CMK (cell line): ENCODE data around the gene ACAA2.
"Not testable (repeated sequence)": the region's sequence is repeated elsewhere in the genome, so short reads cannot be mapped to it uniquely, and the experiment has no call there.

Source experiments
- DNase-seq: peaks from one replicate; pipeline ENCODE4 v3.0.0-alpha.2; 2010; ENCODE audit warnings: low read depth

Gene ACAA2

GRCh38 chr18:49844903-49845302, 31.6 kb upstream of the ACAA2 start:
- DNase-seq = no peak

- DNase-seq = no peak
Measured at GRCh38 chr18:49843778-49844625, 30.7 kb upstream of the ACAA2 start.

GRCh38 chr18:49843131-49843530, 29.8 kb upstream of the ACAA2 start:
- DNase-seq = no peak

- DNase-seq = no peak
Measured at GRCh38 chr18:49842656-49843055, 29.3 kb upstream of the ACAA2 start.

GRCh38 chr18:49841236-49842217, 28.2 kb upstream of the ACAA2 start:
- DNase-seq = no peak

- no peak for DNase-seq
Measured at GRCh38 chr18:49839012-49839411, 25.7 kb upstream of the ACAA2 start.

- no peak for DNase-seq
Measured at GRCh38 chr18:49838381-49838780, 25.0 kb upstream of the ACAA2 start.

- no peak for DNase-seq
Measured at GRCh38 chr18:49837889-49838288, 24.6 kb upstream of the ACAA2 start.

- not testable (repeated sequence) for DNase-seq
Measured at GRCh38 chr18:49837316-49837835, 24.0 kb upstream of the ACAA2 start.

- DNase-seq = no peak
Measured at GRCh38 chr18:49835405-49835804, 22.1 kb upstream of the ACAA2 start.

GRCh38 chr18:49834258-49834657, 20.9 kb upstream of the ACAA2 start:
- no peak for DNase-seq

- no peak for DNase-seq
Measured at GRCh38 chr18:49833814-49834213, 20.5 kb upstream of the ACAA2 start.

GRCh38 chr18:49832221-49832647, 18.9 kb upstream of the ACAA2 start:
- no peak for DNase-seq

- no peak for DNase-seq
Measured at GRCh38 chr18:49827996-49828395, 14.7 kb upstream of the ACAA2 start.

- DNase-seq = no peak
Measured at GRCh38 chr18:49819823-49820671, 6.7 kb upstream of the ACAA2 start.

- DNase-seq = no peak
Measured at GRCh38 chr18:49819071-49819662, 5.8 kb upstream of the ACAA2 start.

- DNase-seq = no peak
Measured at GRCh38 chr18:49817947-49818346, 4.6 kb upstream of the ACAA2 start.

- no peak for DNase-seq
Measured at GRCh38 chr18:49815927-49816326, 2.6 kb upstream of the ACAA2 start.

GRCh38 chr18:49814147-49814499, 790 bp upstream of the ACAA2 start:
- DNase-seq = peak; percentile 11

- peak; percentile 14 for DNase-seq
Measured at GRCh38 chr18:49813069-49813318, 339 bp downstream of the ACAA2 start.

GRCh38 chr18:49812286-49813068, 856 bp downstream of the ACAA2 start:
- no peak for DNase-seq
